NT2/D1 (cell line): ENCODE results near the gene SLC25A1.

Experiments used
- SUZ12 ChIP-seq: IDR thresholded peaks from 2 replicates; pipeline ENCODE4 v1.6.1; 2011; ENCODE audit not compliant: insufficient read length, insufficient read depth; ENCODE audit errors: extremely low read depth
- YY1 ChIP-seq: IDR thresholded peaks from 2 replicates; pipeline ENCODE4 v1.6.1; 2011; ENCODE audit not compliant: insufficient read length, insufficient read depth
- ZNF274 ChIP-seq: IDR thresholded peaks from 2 replicates; pipeline ENCODE4 v1.6.1; 2011; ENCODE audit warnings: mild to moderate bottlenecking, low read depth, low read length

GRCh38 chr22:19183216-19183615 is 4.7 kb upstream of the SLC25A1 start:
- TF ChIP-seq YY1 (no peak), ZNF274 (no peak), SUZ12 (no peak)
